HG02970 (cell line): ENCODE results near the gene PATL1.

Source experiments
- ATAC-seq: cut with Tn5 transposase; IDR thresholded peaks from one replicate; pipeline ENCODE4 v1.9.1; 2021; ENCODE audit warnings: mild to moderate bottlenecking, moderate library complexity, moderate number of reproducible peaks; ENCODE audit not compliant: unreplicated experiment, low FRiP score

Gene PATL1

GRCh38 chr11:59615637-59616395 is 53.0 kb downstream of the PATL1 start, which contains the start of gene OSBP:
OSBP (minus strand) TSS chr11:59615774; CDS start chr11:59615664, 110 bp downstream.
- peak; percentile 85 for ATAC-seq

- ATAC-seq, result peak; percentile 12
Observed at GRCh38 chr11:59615120-59615636, 53.7 kb downstream of the PATL1 start.

- no peak for ATAC-seq
Observed at GRCh38 chr11:59614277-59615119, 54.3 kb downstream of the PATL1 start.

GRCh38 chr11:59611570-59612565 is 57.0 kb downstream of the PATL1 start:
- no peak for ATAC-seq

- no peak for ATAC-seq
Observed at GRCh38 chr11:59610289-59610688, 58.5 kb downstream of the PATL1 start.

- no peak for ATAC-seq
Observed at GRCh38 chr11:59607703-59608454, 61.0 kb downstream of the PATL1 start.

GRCh38 chr11:59602432-59602831 is 66.4 kb downstream of the PATL1 start:
- no peak for ATAC-seq

GRCh38 chr11:59601788-59602187 is 67.0 kb downstream of the PATL1 start:
- ATAC-seq, result no peak

GRCh38 chr11:59600636-59601035 is 68.2 kb downstream of the PATL1 start:
- no peak for ATAC-seq

GRCh38 chr11:59600234-59600633 is 68.6 kb downstream of the PATL1 start:
- no peak for ATAC-seq

- no peak for ATAC-seq
Observed at GRCh38 chr11:59598961-59599360, 69.9 kb downstream of the PATL1 start.
